Sigmoid colon (tissue), 7 donors: ENCODE measurements around the gene EIF5AL1. TPM values are rescaled to one million over a fixed set of nuclear protein-coding genes. Genes with fewer than 3 reads are reported as not detected.
"Not testable (repeated sequence)": the region's sequence is repeated elsewhere in the genome, so short reads cannot be mapped to it uniquely, and the experiment has no call there.

ENCODE experiments used
- DNase-seq: peaks from one replicate; pipeline ENCODE4 v3.0.0-alpha.2; 2019
- H3K27ac ChIP-seq, 4 donors: fragments of 200-600 bp; sonication (generic); one replicate each; pipeline ENCODE4 v1.5.1; 2016 to 2019; ENCODE audit warnings: mild to moderate bottlenecking in 1 of 4
- H3K27me3 ChIP-seq, 3 donors: fragments of 200-600 bp; sonication (generic); one replicate each; pipeline ENCODE4 v1.5.1; 2019; ENCODE audit warnings: mild to moderate bottlenecking in 1 of 3
- H3K36me3 ChIP-seq, 4 donors: fragments of 200-600 bp; sonication (generic); one replicate each; pipeline ENCODE4 v1.5.1; 2016 to 2019
- H3K4me1 ChIP-seq, 4 donors: fragments of 200-600 bp; sonication (generic); one replicate each; pipeline ENCODE4 v1.5.1; 2017 to 2019
- H3K4me3 ChIP-seq, 4 donors: fragments of 200-600 bp; sonication (generic); one replicate each; pipeline ENCODE4 v1.5.1; 2017 to 2019; ENCODE audit warnings: mild to moderate bottlenecking in 2 of 4, moderate library complexity in 1 of 4
- H3K9me3 ChIP-seq, 4 donors: fragments of 200-600 bp in 3 of 4; sonication (generic) in 3 of 4; one replicate each; pipeline versions ENCODE4 v1.5.1 to v1.6.1; 2013 to 2019
- EP300 ChIP-seq, 4 donors: sonication (generic); formaldehyde crosslinking; IDR thresholded peaks; one replicate each; pipeline ENCODE4 v1.6.1; 2017; ENCODE audit warnings: antibody characterized with exemption in 4 of 4
- POLR2A ChIP-seq, 2 donors: fragments of 450-650 bp; IDR thresholded peaks; one replicate each; pipeline ENCODE4 v1.6.1; 2016; ENCODE audit warnings: antibody characterized with exemption in 2 of 2, mild to moderate bottlenecking in 2 of 2, moderate library complexity in 2 of 2
- POLR2AphosphoS5 ChIP-seq, 4 donors: sonication (generic); formaldehyde crosslinking; IDR thresholded peaks; one replicate each; pipeline ENCODE4 v1.6.1; 2017; ENCODE audit warnings: antibody characterized with exemption in 4 of 4
- WGBS, 2 donors: extraction: QIAGEN DNeasy Blood & Tissue Kit; methylation state at CpG; one replicate each; pipeline ENCODE4 v1.1.7; 2013; 5-methylcytosine and 5-hydroxymethylcytosine counted together
- intact Hi-C: fragments of 100-400 bp; cut with DNase I; formaldehyde crosslinking; loops from one replicate; pipeline ENCODE4 v1.15.1; 2023
- polyA plus RNA-seq, 3 donors: library from polyadenylated mRNA; stranded (reverse); fragments of 200-250 nt; gene quantifications; one replicate each; pipeline ENCODE4 v1.2.3, GENCODE V29; 2013
- total RNA-seq, 4 donors: library from RNA; depleted of rRNA; stranded (reverse); fragments of >200 nt; gene quantifications; one replicate each; pipeline ENCODE4 v1.1.0, GENCODE V29; 2016
- TF ChIP-seq, protein P1 (sequence below), 4 experiments: fragments of 450-650 bp in 3 of 4; fragments of 200-600 bp in 1 of 4; IDR thresholded peaks; one replicate each; pipeline ENCODE4 v1.5.1; 2016 to 2019; ENCODE audit warnings: antibody characterized with exemption in 4 of 4, mild to moderate bottlenecking in 3 of 4, moderate library complexity in 2 of 4
- donor health status: healthy with polysubstance abuse.
- donor health status: Bipolar disorder and iron deficiency.
- donor health status: healthy.

Gene EIF5AL1
- total and polyA plus RNA-seq, 7 donors, result under 0.01 to 0.63 (median 0.16) TPM

DNA sequence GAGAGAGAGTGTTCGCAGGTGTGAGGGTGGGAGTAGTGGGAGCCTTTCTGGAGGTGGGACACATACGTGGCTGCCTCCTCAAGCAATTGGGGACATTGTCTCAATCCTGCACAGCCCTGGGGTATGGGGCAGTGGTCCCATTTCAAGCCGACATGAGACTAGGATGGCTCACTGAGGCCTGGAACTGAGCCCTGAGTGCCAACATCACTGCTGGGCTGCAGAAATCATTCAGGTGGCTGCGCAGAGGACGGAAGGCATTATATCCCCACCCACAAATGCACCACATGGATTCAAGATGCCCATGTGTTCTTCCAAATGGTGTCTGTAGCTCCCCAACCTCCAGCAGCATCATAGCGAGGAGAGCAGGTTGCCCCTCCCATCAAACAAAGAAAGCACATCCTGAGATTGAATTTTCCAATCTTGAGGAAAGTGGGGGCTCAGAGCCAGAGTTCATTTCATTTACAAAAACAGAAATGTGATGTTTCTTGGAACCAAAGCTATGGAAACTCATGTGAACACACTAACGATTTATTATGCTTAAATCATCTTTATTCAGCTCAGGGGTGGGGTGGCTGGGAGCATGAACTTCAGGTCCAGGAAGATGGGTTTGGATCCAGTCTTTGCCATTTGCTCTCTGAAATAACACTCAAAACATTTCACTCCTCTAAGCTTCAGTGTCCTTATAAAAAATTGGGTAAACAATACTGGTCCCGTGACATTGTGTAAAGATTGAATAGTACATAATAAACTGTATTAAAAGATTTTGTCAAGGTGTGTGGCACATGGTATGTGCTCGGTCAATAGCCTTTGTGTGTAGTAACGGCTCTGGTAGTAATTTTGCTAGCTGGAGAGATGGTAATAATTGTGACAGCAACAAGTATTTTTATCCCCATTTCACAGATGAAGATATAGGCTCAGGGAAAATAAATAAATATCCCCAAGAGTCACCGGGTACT lies 43.3 kb downstream of the EIF5AL1 start:
- Histone ChIP-seq H3K36me3 (no peaks in the 10 kb centered on the region), H3K27me3 (no peaks in the 10 kb centered on the region), H3K9me3 (no peaks in the 10 kb centered on the region), H3K4me1 (no peaks in the 10 kb centered on the region), H3K4me3 (no peak overlapping the region), H3K27ac (no peak overlapping the region)
- DNase-seq, result no peak
- intact Hi-C loops, result loop anchor here (10.0 kb wide), 1 partner anchor 369 kb away; no protein-coding TSS in a partner anchor
- TF ChIP-seq, protein P1, sequence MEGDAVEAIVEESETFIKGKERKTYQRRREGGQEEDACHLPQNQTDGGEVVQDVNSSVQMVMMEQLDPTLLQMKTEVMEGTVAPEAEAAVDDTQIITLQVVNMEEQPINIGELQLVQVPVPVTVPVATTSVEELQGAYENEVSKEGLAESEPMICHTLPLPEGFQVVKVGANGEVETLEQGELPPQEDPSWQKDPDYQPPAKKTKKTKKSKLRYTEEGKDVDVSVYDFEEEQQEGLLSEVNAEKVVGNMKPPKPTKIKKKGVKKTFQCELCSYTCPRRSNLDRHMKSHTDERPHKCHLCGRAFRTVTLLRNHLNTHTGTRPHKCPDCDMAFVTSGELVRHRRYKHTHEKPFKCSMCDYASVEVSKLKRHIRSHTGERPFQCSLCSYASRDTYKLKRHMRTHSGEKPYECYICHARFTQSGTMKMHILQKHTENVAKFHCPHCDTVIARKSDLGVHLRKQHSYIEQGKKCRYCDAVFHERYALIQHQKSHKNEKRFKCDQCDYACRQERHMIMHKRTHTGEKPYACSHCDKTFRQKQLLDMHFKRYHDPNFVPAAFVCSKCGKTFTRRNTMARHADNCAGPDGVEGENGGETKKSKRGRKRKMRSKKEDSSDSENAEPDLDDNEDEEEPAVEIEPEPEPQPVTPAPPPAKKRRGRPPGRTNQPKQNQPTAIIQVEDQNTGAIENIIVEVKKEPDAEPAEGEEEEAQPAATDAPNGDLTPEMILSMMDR (IDR thresholded peaks at IDR 0.05), result no peak
- TF ChIP-seq POLR2A (IDR thresholded peaks at IDR 0.05), result no peak
- 65 to 81% methylated on average over 11 of the region's 11 CpGs for WGBS, 2 donors

- H3K4me3 ChIP-seq, DNase-seq, H3K36me3 ChIP-seq, H3K4me1 ChIP-seq, H3K27ac ChIP-seq, H3K9me3 ChIP-seq, H3K27me3 ChIP-seq: not testable (repeated sequence)
- WGBS, 2 donors, result 95 to 97% methylated on average over 3 of the region's 3 CpGs
- intact Hi-C loops, result loop anchor here (10.0 kb wide), 1 partner anchor 368 kb away; no protein-coding TSS in a partner anchor
These were observed 44.6 kb downstream of the EIF5AL1 start for GRCh38 chr10:79556961-79557360.

GRCh38 chr10:79559726-79560125 lies 47.4 kb downstream of the EIF5AL1 start:
- intact Hi-C loops, result loop anchor here (10.0 kb wide), 1 partner anchor 365 kb away; no protein-coding TSS in a partner anchor
- Histone ChIP-seq H3K27me3 (peaks cover 0 to 5% (median 0%) of the 10 kb centered on the region in 3 donors), H3K4me1 (peaks cover 0 to 5% (median 0%) of the 10 kb centered on the region in 4 donors), H3K27ac (no peak overlapping the region), H3K9me3 (no peaks in the 10 kb centered on the region), H3K36me3 (no peaks in the 10 kb centered on the region), H3K4me3 (no peak overlapping the region)
- 54 to 79% methylated on average over 2 of the region's 2 CpGs for WGBS, 2 donors
- no peak for DNase-seq
- TF ChIP-seq POLR2A (IDR thresholded peaks at IDR 0.05) (no peak), EP300 (IDR thresholded peaks at IDR 0.05) (no peak), POLR2AphosphoS5 (IDR thresholded peaks at IDR 0.05) (no peak)
- TF ChIP-seq, protein P1 (IDR thresholded peaks at IDR 0.05), result no peak

- WGBS, 2 donors, result 52 to 69% methylated on average over 1 of the region's 1 CpG
- no peak for DNase-seq
- TF ChIP-seq POLR2AphosphoS5 (IDR thresholded peaks at IDR 0.05), result no peak
- H3K4me3 ChIP-seq, result no peak within 1 kb of the TSS
- H3K9me3 ChIP-seq, result no peaks in the 10 kb centered on the region
- intact Hi-C loops, result no loop called here
- peaks cover 0 to 5% (median 0%) of the 10 kb centered on the region in 4 donors for H3K4me1 ChIP-seq
- no peaks in the 10 kb centered on the region for H3K36me3 ChIP-seq
- H3K27ac ChIP-seq, result no peak within 1 kb of the TSS
- H3K27me3 ChIP-seq, result peaks cover 0 to 5% (median 0%) of the 10 kb centered on the region in 3 donors
These were observed 47.9 kb downstream of the EIF5AL1 start, which contains the start of gene SFTPA2 for GRCh38 chr10:79560160-79560709. SFTPA2 (minus strand) TSS chr10:79560407; CDS start chr10:79559483, 924 bp downstream.

GRCh38 chr10:79561257-79561656 lies 48.9 kb downstream of the EIF5AL1 start:
- no peaks in the 10 kb centered on the region for H3K9me3 ChIP-seq
- intact Hi-C loops, result no loop called here
- H3K27me3 ChIP-seq, result peaks cover 0 to 5% (median 0%) of the 10 kb centered on the region in 3 donors
- DNase-seq, result no peak
- H3K36me3 ChIP-seq, result no peaks in the 10 kb centered on the region
- H3K27ac ChIP-seq, result no peak overlapping the region
- no peak overlapping the region for H3K4me3 ChIP-seq
- WGBS, 2 donors, result 27 to 63% methylated on average over 3 of the region's 3 CpGs
- no peak for TF ChIP-seq POLR2AphosphoS5 (IDR thresholded peaks at IDR 0.05)
- TF ChIP-seq, protein P1 (IDR thresholded peaks at IDR 0.05), result no peak
- TF ChIP-seq POLR2A (IDR thresholded peaks at IDR 0.05), result no peak
- TF ChIP-seq EP300 (IDR thresholded peaks at IDR 0.05), result no peak
- H3K4me1 ChIP-seq, result peaks cover 0 to 5% (median 0%) of the 10 kb centered on the region in 4 donors
